H54 (cell line): ENCODE measurements around the gene WDR81.
"Not testable (repeated sequence)": the region's sequence is repeated elsewhere in the genome, so short reads cannot be mapped to it uniquely, and the experiment has no call there.

Experiments used
- DNase-seq: peaks from one replicate; pipeline ENCODE4 v3.0.0; 2011; ENCODE audit warnings: low spot score, mixed read lengths; ENCODE audit not compliant: insufficient read length
- FAIRE-seq: peaks from 3 replicates; lab custom pipeline; 2011; peaks lifted over from hg19 to GRCh38; lab: Jason Lieb, UNC
- POLR2A ChIP-seq: IDR thresholded peaks from 2 replicates; pipeline ENCODE4 v1.6.1; 2011; ENCODE audit warnings: low read depth, mild to moderate bottlenecking, low read length

Gene WDR81

GRCh38 chr17:1731194-1731506 is 6.6 kb downstream of the WDR81 start:
- FAIRE-seq (no peak), DNase-seq (no peak)
- TF ChIP-seq POLR2A: no peak

- TF ChIP-seq POLR2A: no peak
- no peak for FAIRE-seq
- DNase-seq: no peak
Observed at GRCh38 chr17:1732241-1732832, 7.8 kb downstream of the WDR81 start.

GRCh38 chr17:1732833-1733321 is 8.4 kb downstream of the WDR81 start:
- TF ChIP-seq POLR2A: no peak
- FAIRE-seq (no peak), DNase-seq (no peak)

- FAIRE-seq (no peak), DNase-seq (no peak)
- TF ChIP-seq POLR2A: no peak
Observed at GRCh38 chr17:1733759-1734158, 9.3 kb downstream of the WDR81 start.

- DNase-seq (no peak), FAIRE-seq (no peak)
- TF ChIP-seq POLR2A: no peak
Observed at GRCh38 chr17:1735418-1735817, 10.9 kb downstream of the WDR81 start.

GRCh38 chr17:1735834-1736347 is 11.4 kb downstream of the WDR81 start:
- no peak for DNase-seq
- FAIRE-seq: no peak
- no peak for TF ChIP-seq POLR2A

GRCh38 chr17:1736348-1737281 is 12.1 kb downstream of the WDR81 start:
- no peak for TF ChIP-seq POLR2A
- FAIRE-seq: no peak
- no peak for DNase-seq

GRCh38 chr17:1737531-1738291 is 13.2 kb downstream of the WDR81 start:
- DNase-seq (no peak), FAIRE-seq (no peak)
- no peak for TF ChIP-seq POLR2A

DNA sequence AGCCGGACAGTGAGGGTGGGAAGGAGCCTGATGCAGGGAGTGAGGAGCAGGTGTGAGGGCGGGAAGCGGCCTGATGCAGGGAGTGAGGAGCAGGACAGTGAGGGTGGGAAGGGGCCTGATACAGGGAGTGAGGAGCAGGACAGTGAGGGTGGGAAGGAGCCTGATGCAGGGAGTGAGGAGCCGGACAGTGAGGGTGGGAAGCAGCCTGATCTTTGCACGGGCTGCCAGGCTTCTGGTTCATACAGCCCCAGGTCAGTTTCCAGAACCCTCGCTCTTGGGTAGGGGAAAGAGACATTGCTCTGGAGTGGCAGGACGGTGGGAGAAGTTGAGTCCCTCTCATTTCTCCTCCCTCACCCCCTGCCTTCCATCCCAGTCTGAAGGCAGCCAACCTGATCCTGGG is 17.4 kb downstream of the WDR81 start:
- FAIRE-seq, DNase-seq: not testable (repeated sequence)

- FAIRE-seq (no peak), DNase-seq (no peak)
- TF ChIP-seq POLR2A: no peak
Observed at GRCh38 chr17:1742371-1743087, 18.0 kb downstream of the WDR81 start, which contains the start of gene SERPINF2. Gene SERPINF2 (plus strand): TSS chr17:1742871. CDS start chr17:1744996, 2,125 bp downstream.

DNA sequence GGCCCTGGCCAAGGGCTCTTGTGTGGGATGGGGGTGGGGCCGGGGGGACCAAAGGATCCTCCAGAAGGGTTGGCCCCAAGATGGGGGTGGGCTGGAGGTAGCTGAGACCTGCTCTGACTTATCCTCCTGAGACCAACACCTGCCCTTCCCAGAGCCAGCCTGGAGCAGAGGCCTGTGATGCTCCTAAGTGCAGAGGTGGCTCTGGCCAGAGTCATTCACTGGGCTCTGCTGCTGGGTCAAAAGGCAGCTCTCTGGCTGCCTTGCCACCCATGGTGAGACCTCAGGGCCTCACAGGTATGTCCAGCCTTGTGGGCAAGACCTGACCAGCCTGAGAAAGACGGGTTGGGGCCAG is 18.6 kb downstream of the WDR81 start:
- no peak for TF ChIP-seq POLR2A
- DNase-seq (no peak), FAIRE-seq (no peak)

DNA sequence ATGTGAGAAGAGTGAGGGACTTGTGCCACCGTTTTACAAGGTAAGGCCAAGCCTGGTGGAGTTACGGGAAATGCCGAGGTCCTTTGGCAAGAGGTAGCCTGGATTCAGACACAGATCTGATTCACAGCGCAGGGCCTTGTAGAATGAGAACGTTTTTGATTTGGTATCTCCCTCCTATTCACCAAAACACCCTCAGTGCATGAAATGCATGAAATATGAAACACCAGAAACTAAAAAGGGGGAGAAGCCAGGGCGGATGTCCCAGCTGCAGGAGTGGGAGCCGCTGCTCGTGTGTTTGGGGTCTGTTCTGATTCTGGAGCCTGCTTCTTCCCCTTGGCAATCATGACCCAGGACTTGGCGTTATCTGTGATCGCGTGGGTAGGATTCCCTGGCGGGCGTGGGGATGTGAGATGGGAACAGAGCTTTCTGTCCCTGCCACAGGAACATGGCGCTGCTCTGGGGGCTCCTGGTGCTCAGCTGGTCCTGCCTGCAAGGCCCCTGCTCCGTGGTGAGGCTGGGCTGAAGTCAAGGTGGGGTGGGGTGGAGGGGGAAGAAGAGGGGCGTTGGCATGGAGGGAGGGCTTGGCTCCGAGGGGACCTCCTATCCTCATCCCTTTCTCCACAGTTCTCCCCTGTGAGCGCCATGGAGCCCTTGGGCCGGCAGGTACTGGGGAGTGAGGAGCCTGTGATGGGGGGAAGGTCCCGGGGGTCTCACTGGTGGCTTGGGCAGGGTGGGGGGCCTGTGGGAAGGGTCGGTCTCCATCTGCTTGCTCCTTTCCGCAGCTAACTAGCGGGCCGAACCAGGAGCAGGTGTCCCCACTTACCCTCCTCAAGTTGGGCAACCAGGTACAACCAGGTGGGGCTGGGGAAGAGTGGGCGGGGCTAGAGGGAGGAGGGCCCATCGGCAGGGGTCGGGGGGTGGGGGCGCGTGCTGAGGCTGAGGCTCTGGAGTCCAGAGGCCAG is 20.3 kb downstream of the WDR81 start:
- no peak for FAIRE-seq
- no peak for TF ChIP-seq POLR2A
- no peak for DNase-seq

- no peak for TF ChIP-seq POLR2A
Observed at GRCh38 chr17:1745513-1746020, 21.1 kb downstream of the WDR81 start.

More at GRCh38 chr17:1745513-1746020, 21.1 kb downstream of the WDR81 start:
- DNase-seq (no peak), FAIRE-seq (no peak)
